GM12878 (cell line): ENCODE measurements around the gene MXI1. TPM values are rescaled to one million over a fixed set of nuclear protein-coding genes. Genes with fewer than 3 reads are reported as not detected.

Experiments
- ATF2 ChIP-seq: IDR thresholded peaks from 2 replicates; pipeline ENCODE4 v1.6.1; 2012; ENCODE audit warnings: low read length, inconsistent platforms
- ATF3 ChIP-seq: IDR thresholded peaks from 2 replicates; pipeline ENCODE4 v1.6.1; 2011; ENCODE audit warnings: low read depth, mild to moderate bottlenecking, low read length, moderate library complexity, borderline replicate concordance; ENCODE audit errors: extremely low read depth
- ATF7 ChIP-seq: fragments of 450-650 bp; IDR thresholded peaks from 2 replicates; pipeline ENCODE4 v1.6.1; 2016; ENCODE audit warnings: low read depth, mild to moderate bottlenecking
- DPF2 ChIP-seq: fragments of 450-650 bp; IDR thresholded peaks from 2 replicates; pipeline ENCODE4 v1.6.1; 2017; ENCODE audit warnings: mild to moderate bottlenecking
- EED ChIP-seq: sonication (generic); IDR thresholded peaks from 2 replicates; pipeline ENCODE4 v1.6.1; 2016; ENCODE audit warnings: antibody characterized with exemption, low read depth
- IKZF2 ChIP-seq, 2 experiments: fragments of 450-650 bp; IDR thresholded peaks; 2 replicates each; pipeline ENCODE4 v1.6.1; 2017; ENCODE audit warnings: mild to moderate bottlenecking in 2 of 2, moderate library complexity in 2 of 2
- IRF3 ChIP-seq: fragments of 450-650 bp; IDR thresholded peaks from 2 replicates; pipeline ENCODE4 v1.6.1; 2014; ENCODE audit warnings: mild to moderate bottlenecking
- MTA3 ChIP-seq: IDR thresholded peaks from 2 replicates; pipeline ENCODE4 v1.6.1; 2012; ENCODE audit warnings: low read length, inconsistent platforms, borderline replicate concordance
- NFIC ChIP-seq: IDR thresholded peaks from 2 replicates; pipeline ENCODE4 v1.6.1; 2012; ENCODE audit warnings: low read depth, mild to moderate bottlenecking, inconsistent platforms, low read length, moderate library complexity
- PKNOX1 ChIP-seq: fragments of 450-650 bp; IDR thresholded peaks from 2 replicates; pipeline ENCODE4 v1.6.1; 2016; ENCODE audit warnings: mild to moderate bottlenecking
- PML ChIP-seq: IDR thresholded peaks from 2 replicates; pipeline ENCODE4 v1.6.1; 2012; ENCODE audit warnings: low read length, inconsistent platforms
- POLR2AphosphoS5 ChIP-seq: IDR thresholded peaks from 2 replicates; pipeline ENCODE4 v1.6.1; 2011; ENCODE audit warnings: mild to moderate bottlenecking, low read length, inconsistent platforms
- RELB ChIP-seq: fragments of 450-650 bp; IDR thresholded peaks from 2 replicates; pipeline ENCODE4 v1.6.1; 2017; ENCODE audit warnings: low read depth, mild to moderate bottlenecking, moderate library complexity
- RUNX3 ChIP-seq: IDR thresholded peaks from 2 replicates; pipeline ENCODE4 v1.6.1; 2012; ENCODE audit warnings: low read length, inconsistent platforms
- SKIL ChIP-seq: fragments of 450-650 bp; IDR thresholded peaks from 2 replicates; pipeline ENCODE4 v1.6.1; 2017; ENCODE audit warnings: mild to moderate bottlenecking, low read depth, inconsistent platforms; ENCODE audit not compliant: poor library complexity, severe bottlenecking
- ZNF24 ChIP-seq: fragments of 450-650 bp; IDR thresholded peaks from 2 replicates; pipeline ENCODE4 v1.6.1; 2017; ENCODE audit warnings: antibody characterized with exemption, mild to moderate bottlenecking
- ZNF274 ChIP-seq: IDR thresholded peaks from one replicate; pipeline ENCODE4 v1.8.0; 2011; ENCODE audit not compliant: insufficient read length, insufficient read depth
- ZNF592 ChIP-seq: fragments of 450-650 bp; IDR thresholded peaks from 2 replicates; pipeline ENCODE4 v1.6.1; 2017; ENCODE audit warnings: mild to moderate bottlenecking, moderate library complexity
- polyA plus RNA-seq, 11 experiments: library from polyadenylated mRNA; depleted of rRNA in 4 of 11; unstranded in 6 of 11; stranded (reverse) in 5 of 11; fragments of >200 nt; fragmentation: Nextera tagmentation in 4 of 11; fragmentation: Illumina TruSeq in 1 of 11; extraction: Ambion mirVana in 4 of 11; extraction: Trizol in 1 of 11; gene quantifications; 1 replicate in 1 of 11; 2 replicates in 10 of 11; pipeline versions ENCODE4 v1.2.1 to v1.2.3, GENCODE V29; 2011 to 2016; ENCODE audit warnings: inconsistent platforms in 2 of 11, missing spikeins in 2 of 11, low read depth in 1 of 11
- total RNA-seq, 4 experiments: library from RNA; depleted of rRNA in 3 of 4; stranded (reverse); fragments of >200 nt in 3 of 4; fragmentation: Illumina TruSeq in 1 of 4; extraction: Trizol in 1 of 4; gene quantifications; 2 replicates each; pipeline versions ENCODE4 v1.2.1 to v1.2.3, GENCODE V29; 2013 to 2021

Gene MXI1
- total and polyA plus RNA-seq, 10 of the 15 experiments (the other 5 are each of a cell fraction or from before 2014, with no cell fraction given): 0.23 to 8.0 (median 0.41) TPM

GRCh38 chr10:110326351-110327032 lies 119.1 kb downstream of the MXI1 start (continued):
- TF ChIP-seq POLR2AphosphoS5 (no peak; the same call in 1 of the 2 replicates), RELB (peak; percentile 69; the same call in 1 of the 2 replicates), ZNF592 (no peak), DPF2 (0 out of 2 replicates have a peak, but pooled peaks have one; percentile 27), ZNF274 (no peak), ZNF24 (peak; percentile 81), IKZF2 (IDR thresholded peaks at IDR 0.05) (peak; percentile 70), ATF7 (peak; percentile 46; the same call in 1 of the 2 replicates), MTA3 (no peak; the same call in 1 of the 2 replicates), PKNOX1 (0 out of 2 replicates have a peak, but pooled peaks have one; percentile 9), ATF2 (no peak; the same call in 1 of the 2 replicates), ATF3 (no peak), PML (no peak), SKIL (peak; percentile 38), EED (peak; percentile 32), IRF3 (no peak), RUNX3 (peak; percentile 83), NFIC (peak; percentile 70; the same call in 1 of the 2 replicates)
